Trophoblast cell (in vitro differentiated cells and primary cell): ENCODE data around the gene NYNRIN.
A peak's percentile ranks its signal among the peaks of the same experiment; 100 is the strongest.

Experiments used
- DNase-seq, 2 donors: peaks; one replicate each; pipeline ENCODE4 v3.0.0-alpha.2; 2016
- H2AFZ ChIP-seq: 2 replicates; pipeline ENCODE4 v1.6.1; 2013; ENCODE audit warnings: low read length, moderate library complexity, mild to moderate bottlenecking; ENCODE audit not compliant: insufficient read depth, poor library complexity
- H2AK5ac ChIP-seq: 2 replicates; pipeline ENCODE4 v1.6.1; 2013; ENCODE audit warnings: mild to moderate bottlenecking, low read length
- H2BK120ac ChIP-seq: 2 replicates; pipeline ENCODE4 v1.6.1; 2013; ENCODE audit warnings: low read length, mild to moderate bottlenecking, moderate library complexity; ENCODE audit not compliant: insufficient read depth, poor library complexity
- H2BK12ac ChIP-seq: 2 replicates; pipeline ENCODE4 v1.6.1; 2013; ENCODE audit warnings: mild to moderate bottlenecking, low read length, moderate library complexity
- H2BK5ac ChIP-seq: 2 replicates; pipeline ENCODE4 v1.6.1; 2013; ENCODE audit warnings: low read length, low read depth, moderate library complexity, mild to moderate bottlenecking; ENCODE audit not compliant: poor library complexity
- H3K14ac ChIP-seq: 2 replicates; pipeline ENCODE4 v1.6.1; 2013; ENCODE audit warnings: mild to moderate bottlenecking, low read length
- H3K18ac ChIP-seq: 2 replicates; pipeline ENCODE4 v1.6.1; 2013; ENCODE audit warnings: mild to moderate bottlenecking, low read length
- H3K23ac ChIP-seq: 2 replicates; pipeline ENCODE4 v1.6.1; 2013; ENCODE audit warnings: low read length
- H3K27ac ChIP-seq: 2 replicates; pipeline ENCODE4 v1.5.1; 2013; ENCODE audit warnings: low read depth, mild to moderate bottlenecking, inconsistent platforms, low read length, moderate library complexity
- H3K27me3 ChIP-seq: 2 replicates; pipeline ENCODE4 v1.6.1; 2013; ENCODE audit warnings: inconsistent platforms, mild to moderate bottlenecking, low read length, moderate library complexity; ENCODE audit not compliant: insufficient read depth
- H3K36me3 ChIP-seq, 2 experiments: 1 replicate in 1 of 2; 2 replicates in 1 of 2; pipeline ENCODE4 v1.6.1; 2013; ENCODE audit warnings: low read length in 2 of 2, mild to moderate bottlenecking in 2 of 2, moderate library complexity in 1 of 2; ENCODE audit not compliant: insufficient read depth in 2 of 2, control insufficient read depth in 1 of 2
- H3K4ac ChIP-seq: 2 replicates; pipeline ENCODE4 v1.6.1; 2013; ENCODE audit warnings: low read depth, mild to moderate bottlenecking, low read length, moderate library complexity
- H3K4me1 ChIP-seq, 2 experiments: 1 replicate in 1 of 2; 2 replicates in 1 of 2; pipeline ENCODE4 v1.6.1; 2013; ENCODE audit warnings: low read length in 2 of 2, mild to moderate bottlenecking in 2 of 2, moderate library complexity in 1 of 2; ENCODE audit not compliant: insufficient read depth in 2 of 2, control insufficient read depth in 1 of 2
- H3K4me2 ChIP-seq: 2 replicates; pipeline ENCODE4 v1.6.1; 2013; ENCODE audit warnings: inconsistent platforms, mild to moderate bottlenecking, low read length, moderate library complexity
- H3K4me3 ChIP-seq: 2 replicates; pipeline ENCODE4 v1.5.1; 2013; ENCODE audit warnings: mild to moderate bottlenecking, low read depth, low read length, inconsistent platforms
- H3K79me1 ChIP-seq: one replicate; pipeline ENCODE4 v1.6.1; 2013; ENCODE audit warnings: low read length
- H3K79me2 ChIP-seq: 2 replicates; pipeline ENCODE4 v1.6.1; 2013; ENCODE audit warnings: low read length, mild to moderate bottlenecking; ENCODE audit not compliant: control insufficient read depth, insufficient read depth, poor library complexity
- H3K9ac ChIP-seq: 2 replicates; pipeline ENCODE4 v1.6.1; 2013; ENCODE audit warnings: mild to moderate bottlenecking, low read length
- H3K9me3 ChIP-seq: 2 replicates; pipeline ENCODE4 v1.6.1; 2013; ENCODE audit warnings: low read depth, mild to moderate bottlenecking, control low read depth, inconsistent platforms, low read length; ENCODE audit not compliant: insufficient read depth
- H4K12ac ChIP-seq: 2 replicates; pipeline ENCODE4 v1.6.1; 2013; ENCODE audit warnings: low read depth, mild to moderate bottlenecking, low read length, moderate library complexity
- H4K8ac ChIP-seq: 2 replicates; pipeline ENCODE4 v1.6.1; 2013; ENCODE audit warnings: low read depth, mild to moderate bottlenecking, low read length, moderate library complexity
- H4K91ac ChIP-seq: one replicate; pipeline ENCODE4 v1.6.1; 2013; ENCODE audit warnings: low read depth, mild to moderate bottlenecking, low read length, moderate library complexity
- WGBS: extraction: QIAGEN DNeasy Blood & Tissue Kit; methylation state at CpG from one replicate; pipeline ENCODE4 v1.1.7; 2013; ENCODE audit warnings: missing lambda C conversion rate; ENCODE audit not compliant: insufficient read length, insufficient coverage; ENCODE audit errors: extremely low coverage; 5-methylcytosine and 5-hydroxymethylcytosine counted together

Gene NYNRIN

DNA sequence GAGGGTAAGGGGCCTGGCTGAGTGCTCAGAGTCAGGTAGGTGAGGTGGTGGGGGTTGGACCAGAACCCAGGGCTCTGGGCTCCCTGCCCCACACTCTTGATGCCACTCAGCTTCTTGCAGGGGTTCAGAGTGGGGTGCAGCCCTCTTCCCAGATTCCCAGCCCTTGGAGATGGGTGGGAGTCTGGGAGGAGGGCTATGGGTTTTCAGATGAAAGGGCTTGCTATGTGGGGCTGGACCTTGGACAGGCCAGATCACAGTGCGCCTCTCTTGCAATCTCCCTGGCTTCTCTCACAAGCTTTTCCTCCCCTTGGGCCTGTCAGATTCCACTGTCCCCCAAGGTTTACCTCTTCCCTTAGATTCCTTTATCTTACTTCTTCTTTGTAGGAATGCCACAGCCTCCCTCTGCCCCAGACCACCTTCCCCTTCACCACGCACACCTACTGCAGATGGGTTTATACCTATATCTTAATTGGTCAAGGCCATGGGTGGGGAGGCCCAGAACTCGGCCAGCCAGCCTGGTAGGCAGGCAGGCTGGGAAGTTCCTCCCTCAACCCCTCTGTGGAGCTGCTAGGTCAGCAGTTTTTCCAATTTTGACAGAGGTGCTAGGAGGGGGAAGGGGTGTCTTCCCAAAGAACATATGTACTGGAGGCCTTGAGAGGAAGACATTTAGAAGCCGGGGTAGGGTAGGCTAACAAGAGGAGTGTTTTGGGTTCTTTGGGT is 1.4 kb downstream of the NYNRIN start:
- H3K4me1 ChIP-seq: peaks cover 27 to 39% of the 10 kb centered on the region in 2 experiments
- H4K91ac ChIP-seq: no peak overlapping the region
- no peak overlapping the region for H4K12ac ChIP-seq
- no peak overlapping the region for H3K4ac ChIP-seq
- H2BK120ac ChIP-seq: no peak overlapping the region
- H3K79me2 ChIP-seq: peaks cover 7% of the 10 kb centered on the region
- H3K36me3 ChIP-seq: peaks cover 0 to 3% of the 10 kb centered on the region in 2 experiments
- no peak overlapping the region for H2BK12ac ChIP-seq
- H3K27ac ChIP-seq: no peak overlapping the region
- H3K27me3 ChIP-seq: no peaks in the 10 kb centered on the region
- H3K4me3 ChIP-seq: no peak overlapping the region
- no peak overlapping the region for H3K18ac ChIP-seq
- no peaks in the 10 kb centered on the region for H3K9me3 ChIP-seq
- no peak overlapping the region for H2BK5ac ChIP-seq
- H3K23ac ChIP-seq: no peak overlapping the region
- H3K14ac ChIP-seq: peak overlapping the region; percentile 24
- no peak overlapping the region for H2AFZ ChIP-seq
- H2AK5ac ChIP-seq: no peak overlapping the region
- no peak for DNase-seq
- H3K9ac ChIP-seq: no peak overlapping the region
- H3K79me1 ChIP-seq: peaks cover 20% of the 10 kb centered on the region
- H4K8ac ChIP-seq: no peak overlapping the region
- peak overlapping the region; percentile 88 for H3K4me2 ChIP-seq
- WGBS: no CpG with 5 or more reads among the region's 4 CpGs

DNA sequence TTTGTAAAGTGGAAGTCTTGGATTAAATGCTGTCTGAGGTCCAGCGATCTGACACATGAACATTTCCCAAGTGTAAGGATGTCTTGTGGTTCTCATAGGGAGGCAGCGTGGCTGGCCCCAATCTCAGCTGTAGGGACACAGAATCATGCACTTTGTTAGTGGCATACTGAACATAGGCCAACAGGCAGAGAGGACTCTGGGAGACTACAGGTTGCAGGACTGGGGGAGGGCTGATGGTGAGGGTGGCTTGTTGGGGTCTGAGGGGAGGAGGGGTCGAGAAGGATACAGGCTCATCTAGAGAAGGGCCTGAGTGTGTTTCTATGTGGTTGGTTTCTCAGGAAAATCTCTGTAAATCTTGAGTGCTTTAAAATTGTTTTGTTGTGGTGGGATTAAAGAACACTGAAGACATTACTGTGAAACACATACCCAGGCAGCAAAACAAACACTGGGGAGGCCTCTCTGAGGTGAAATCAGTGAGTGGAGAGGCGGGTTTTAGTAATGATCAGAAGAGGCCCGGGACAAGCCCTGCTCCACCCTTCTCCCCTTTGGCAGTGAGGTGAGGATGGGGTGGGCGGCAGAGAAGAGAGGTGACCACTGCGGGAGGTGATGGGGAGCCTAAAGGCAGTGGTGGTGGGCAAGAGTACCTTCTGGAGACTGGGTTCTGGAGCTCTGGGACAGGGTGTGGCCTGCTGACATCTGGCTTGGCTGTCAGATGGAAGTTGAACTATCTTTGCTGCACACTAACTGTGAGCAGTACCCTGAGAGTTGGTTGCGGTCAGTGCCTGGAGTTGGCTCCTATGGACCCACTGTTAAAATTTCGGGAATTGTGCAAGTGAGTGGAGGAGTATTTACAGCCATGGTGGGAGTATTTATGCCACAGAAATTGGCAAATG is 3.3 kb downstream of the NYNRIN start:
- no CpG with 5 or more reads among the region's 9 CpGs for WGBS
- Histone ChIP-seq H4K12ac (no peak overlapping the region), H3K79me1 (peaks cover 10% of the 10 kb centered on the region), H2BK12ac (no peak overlapping the region), H3K4ac (no peak overlapping the region), H3K27me3 (no peaks in the 10 kb centered on the region), H3K18ac (no peak overlapping the region), H2AFZ (no peak overlapping the region), H3K23ac (no peak overlapping the region), H4K8ac (no peak overlapping the region), H3K27ac (no peak overlapping the region), H3K36me3 (peaks cover 7 to 8% of the 10 kb centered on the region in 2 experiments), H2AK5ac (no peak overlapping the region), H3K14ac (no peak overlapping the region), H4K91ac (no peak overlapping the region), H3K4me2 (no peak overlapping the region), H3K4me3 (no peak overlapping the region), H3K9me3 (no peaks in the 10 kb centered on the region), H2BK120ac (no peak overlapping the region), H2BK5ac (no peak overlapping the region), H3K9ac (no peak overlapping the region), H3K4me1 (peaks cover 17 to 28% of the 10 kb centered on the region in 2 experiments), H3K79me2 (peaks cover 7% of the 10 kb centered on the region)
- no peak for DNase-seq

- no peak overlapping the region for H4K12ac ChIP-seq
Measured at GRCh38 chr14:24403294-24403998, 4.6 kb downstream of the NYNRIN start.

GRCh38 chr14:24404814-24405213 is 6.0 kb downstream of the NYNRIN start:
- Histone ChIP-seq H4K12ac (no peak overlapping the region), H3K79me2 (no peaks in the 10 kb centered on the region), H3K23ac (no peak overlapping the region), H3K36me3 (peaks cover 31 to 35% of the 10 kb centered on the region in 2 experiments), H2BK120ac (no peak overlapping the region), H3K4me1 (peaks cover 9 to 17% of the 10 kb centered on the region in 2 experiments), H3K14ac (no peak overlapping the region), H3K79me1 (no peaks in the 10 kb centered on the region), H3K4ac (no peak overlapping the region), H4K8ac (no peak overlapping the region), H3K9me3 (no peaks in the 10 kb centered on the region), H3K4me2 (no peak overlapping the region), H3K18ac (no peak overlapping the region), H3K27me3 (no peaks in the 10 kb centered on the region), H4K91ac (no peak overlapping the region), H2BK5ac (no peak overlapping the region), H2BK12ac (no peak overlapping the region), H3K4me3 (no peak overlapping the region), H3K27ac (no peak overlapping the region), H3K9ac (no peak overlapping the region), H2AK5ac (no peak overlapping the region), H2AFZ (no peak overlapping the region)
- WGBS: no CpG with 5 or more reads among the region's 4 CpGs
- DNase-seq: no peak

More at GRCh38 chr14:24403294-24403998, 4.6 kb downstream of the NYNRIN start:
- no peak overlapping the region for H4K91ac ChIP-seq
- H3K9ac ChIP-seq: no peak overlapping the region
- no peak overlapping the region for H3K4ac ChIP-seq
- no peak overlapping the region for H3K4me3 ChIP-seq
- no peak overlapping the region for H2BK12ac ChIP-seq
- no peak overlapping the region for H4K8ac ChIP-seq
- DNase-seq: peak in 1 of 2 donors; percentile 32
- no peak overlapping the region for H2BK5ac ChIP-seq
- peaks cover 6% of the 10 kb centered on the region for H3K79me1 ChIP-seq
- H3K27me3 ChIP-seq: no peaks in the 10 kb centered on the region
- H2BK120ac ChIP-seq: no peak overlapping the region
- peaks cover 7% of the 10 kb centered on the region for H3K79me2 ChIP-seq
- no peaks in the 10 kb centered on the region for H3K9me3 ChIP-seq
- no peak overlapping the region for H3K27ac ChIP-seq
- no peak overlapping the region for H2AK5ac ChIP-seq
- no peak overlapping the region for H3K23ac ChIP-seq
- H2AFZ ChIP-seq: no peak overlapping the region
- H3K4me1 ChIP-seq: peaks cover 13 to 23% of the 10 kb centered on the region in 2 experiments
- H3K14ac ChIP-seq: no peak overlapping the region
- no CpG with 5 or more reads among the region's 7 CpGs for WGBS
- H3K36me3 ChIP-seq: peaks cover 17 to 22% of the 10 kb centered on the region in 2 experiments
- H3K18ac ChIP-seq: no peak overlapping the region
- no peak overlapping the region for H3K4me2 ChIP-seq
